C1 segment of cervical spinal cord (tissue), 14 donors: ENCODE results near the gene MINDY4.

Source experiments
- DNase-seq, 14 donors: peaks; one replicate each; lab custom pipeline; 2025; lab: John Stamatoyannopoulos, UW

The MINDY4 gene

GRCh38 chr7:30741289-30741688 is 29.9 kb upstream of the MINDY4 start:
- no peak for DNase-seq

- DNase-seq, result peak in 1 of 14 donors; percentile 3
These were observed 27.7 kb upstream of the MINDY4 start for GRCh38 chr7:30743371-30744074.

GRCh38 chr7:30744075-30744417 is 27.2 kb upstream of the MINDY4 start:
- DNase-seq, result no peak

GRCh38 chr7:30745261-30745941 is 25.8 kb upstream of the MINDY4 start:
- no peak for DNase-seq

GRCh38 chr7:30750010-30750409 is 21.2 kb upstream of the MINDY4 start:
- no peak for DNase-seq

GRCh38 chr7:30750683-30751650 is 20.2 kb upstream of the MINDY4 start:
- peak in 8 of 14 donors; percentile 31 to 91 (median 48) for DNase-seq

- no peak for DNase-seq
These were observed 19.4 kb upstream of the MINDY4 start, which contains the start of gene INMT for GRCh38 chr7:30751696-30752273. Gene INMT, plus strand, starts transcription at chr7:30752135. Its CDS starts 16 bp downstream, at chr7:30752151.

- DNase-seq, result no peak
These were observed 18.7 kb upstream of the MINDY4 start for GRCh38 chr7:30752484-30752883.

- DNase-seq, result peak in 5 of 14 donors; percentile 8 to 61 (median 19)
These were observed 18.2 kb upstream of the MINDY4 start for GRCh38 chr7:30752979-30753378.

- DNase-seq, result no peak
These were observed 16.8 kb upstream of the MINDY4 start for GRCh38 chr7:30754315-30754877.

GRCh38 chr7:30755384-30756154 is 15.6 kb upstream of the MINDY4 start:
- DNase-seq, result peak in 6 of 14 donors; percentile 16 to 72 (median 30)

GRCh38 chr7:30757342-30757692 is 13.9 kb upstream of the MINDY4 start:
- no peak for DNase-seq

GRCh38 chr7:30760514-30761213 is 10.6 kb upstream of the MINDY4 start:
- DNase-seq, result no peak

GRCh38 chr7:30761214-30762156 is 9.7 kb upstream of the MINDY4 start:
- DNase-seq, result no peak

- peak in 1 of 14 donors; percentile 12 for DNase-seq
These were observed 6.9 kb upstream of the MINDY4 start for GRCh38 chr7:30764030-30764975.

- DNase-seq, result no peak
These were observed 5.8 kb upstream of the MINDY4 start for GRCh38 chr7:30765408-30765807.

- DNase-seq, result no peak
These were observed 408 bp upstream of the MINDY4 start for GRCh38 chr7:30770845-30771173.
